Posterior vena cava (tissue), 2 donors: ENCODE results near the gene DERA. TPM values are rescaled to one million over a fixed set of nuclear protein-coding genes. Genes with fewer than 3 reads are reported as not detected.
"Not testable (repeated sequence)": the region's sequence is repeated elsewhere in the genome, so short reads cannot be mapped to it uniquely, and the experiment has no call there.

Experiments
- DNase-seq: peaks from one replicate; pipeline ENCODE4 v3.0.0-alpha.2; 2020; ENCODE audit warnings: low spot score
- intact Hi-C, 2 donors: fragments of 100-400 bp; cut with DNase I; formaldehyde crosslinking; loops; one replicate each; pipeline versions ENCODE4 v1.14.1 to v1.14.2; 2022 to 2023
- total RNA-seq, 2 donors: library from RNA; stranded (reverse); fragmentation: NEBNext Ultra II Directional; extraction: Animal tissue kit (Norgen Biotek cat#: 25700); gene quantifications; one replicate each; pipeline ENCODE4 v1.2.1, GENCODE V29; 2021
- donor health status: DM: yes; HTN: yes; CAD: no.
- donor health status: DM: yes; HTN: yes; CAD: no.

The DERA gene
- total RNA-seq, 2 donors from 2014 or later: 20.1 to 23.6 TPM

GRCh38 chr12:15897433-15897832, 13.7 kb upstream of the DERA start:
- DNase-seq: no peak
- intact Hi-C loops: no loop called here

GRCh38 chr12:15899282-15899870, 11.8 kb upstream of the DERA start:
- DNase-seq: no peak
- intact Hi-C loops: no loop called here

- intact Hi-C loops: no loop called here
- DNase-seq: no peak
These were observed 6.7 kb upstream of the DERA start for GRCh38 chr12:15904378-15904920.

GRCh38 chr12:15910468-15910863, 666 bp upstream of the DERA start:
- DNase-seq: no peak
- intact Hi-C loops: no loop called here

DNA sequence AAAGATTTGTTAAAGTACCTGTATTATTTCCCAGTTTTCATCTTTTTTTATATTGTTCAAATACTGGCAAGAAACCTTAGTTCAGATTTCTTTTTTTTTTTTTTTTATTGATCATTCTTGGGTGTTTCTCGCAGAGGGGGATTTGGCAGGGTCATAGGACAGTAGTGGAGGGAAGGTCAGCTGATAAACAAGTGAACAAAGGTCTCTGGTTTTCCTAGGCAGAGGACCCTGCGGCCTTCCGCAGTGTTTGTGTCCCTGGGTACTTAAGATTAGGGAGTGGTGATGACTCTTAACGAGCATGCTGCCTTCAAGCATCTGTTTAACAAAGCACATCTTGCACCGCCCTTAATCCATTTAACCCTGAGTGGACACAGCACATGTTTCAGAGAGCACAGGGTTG, 799 bp downstream of the DERA start:
- intact Hi-C loops: not testable (repeated sequence)

GRCh38 chr12:15914131-15914530, 3.0 kb downstream of the DERA start:
- intact Hi-C loops: not testable (repeated sequence)

More for the DNA sequence above, 799 bp downstream of the DERA start:
- DNase-seq: not testable (repeated sequence)

DNA sequence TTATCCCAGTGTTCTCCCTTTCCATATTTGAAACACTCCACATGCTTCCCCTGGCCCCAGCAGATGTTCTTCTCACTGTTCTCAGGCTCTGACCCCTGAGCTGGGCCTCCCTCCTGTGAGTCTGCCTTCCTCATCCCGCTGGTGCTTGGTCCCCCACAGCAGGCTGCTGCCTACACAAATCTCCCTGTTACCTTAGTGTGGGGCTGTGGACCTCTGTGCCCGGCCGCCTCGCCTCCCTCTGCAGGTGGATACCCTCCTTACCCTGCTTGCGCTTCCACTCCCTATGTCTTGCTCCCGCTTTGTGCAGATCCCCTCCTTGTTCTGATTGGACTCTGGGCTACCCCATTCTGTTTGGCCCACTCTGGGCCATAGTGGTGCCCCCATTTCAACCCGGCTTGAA, 6.9 kb downstream of the DERA start:
- intact Hi-C loops: no loop called here
- no peak for DNase-seq

More at GRCh38 chr12:15914131-15914530, 3.0 kb downstream of the DERA start:
- DNase-seq: not testable (repeated sequence)

- no peak for DNase-seq
- intact Hi-C loops: no loop called here
These were observed 8.3 kb downstream of the DERA start for GRCh38 chr12:15919418-15919817.

DNA sequence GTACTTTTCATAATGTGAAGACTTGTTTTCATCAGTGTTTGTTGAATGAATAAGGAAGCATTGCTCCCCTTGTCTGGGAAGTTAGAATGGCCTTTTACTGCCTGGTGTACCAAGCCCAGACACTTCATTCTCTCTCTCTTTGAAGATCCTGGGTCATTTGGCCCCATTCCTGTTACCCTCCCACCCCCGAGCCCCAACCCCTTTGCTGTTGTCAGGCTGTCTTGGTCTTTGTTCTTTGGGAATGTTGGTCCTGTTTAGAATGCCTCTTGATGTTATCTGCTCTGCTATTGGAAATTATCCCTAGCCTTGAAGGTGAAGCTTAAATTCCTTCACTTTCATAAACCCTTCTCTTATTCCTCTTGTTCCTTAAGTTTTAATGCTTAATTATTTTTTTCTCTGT, 13.8 kb downstream of the DERA start:
- intact Hi-C loops: no loop called here
- no peak for DNase-seq

GRCh38 chr12:15928346-15928745, 17.2 kb downstream of the DERA start:
- no peak for DNase-seq
- intact Hi-C loops: no loop called here

GRCh38 chr12:15928870-15929571, 17.9 kb downstream of the DERA start:
- DNase-seq: no peak
- intact Hi-C loops: no loop called here

DNA sequence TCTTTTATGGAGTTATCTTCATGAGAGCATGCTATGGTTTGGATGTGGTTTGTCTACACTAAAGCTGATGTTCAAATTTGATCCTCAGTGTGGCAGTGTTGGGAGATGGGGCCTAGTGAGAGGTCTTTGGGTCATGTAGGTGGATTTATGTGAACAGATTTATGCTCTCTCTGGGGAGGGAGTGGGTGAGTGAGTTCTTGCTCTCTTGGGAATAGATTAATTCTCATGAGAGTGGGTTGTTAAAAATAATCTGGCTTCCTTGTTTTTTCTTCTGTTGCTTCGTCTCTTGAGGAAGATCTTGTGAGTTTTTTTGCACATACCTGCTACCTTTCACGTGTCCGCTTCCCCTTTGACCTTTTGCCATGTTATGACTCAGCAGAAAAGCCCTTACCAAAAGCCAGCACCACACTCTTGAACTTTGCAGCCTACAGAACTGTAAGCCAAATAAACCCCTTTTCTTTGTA, 20.5 kb downstream of the DERA start:
- DNase-seq: no peak

GRCh38 chr12:15932327-15932726, 21.2 kb downstream of the DERA start:
- no peak for DNase-seq
- intact Hi-C loops: no loop called here

More for the DNA sequence above, 20.5 kb downstream of the DERA start:
- intact Hi-C loops: no loop called here

- no peak for DNase-seq
- intact Hi-C loops: loop anchor here in 1 of 2 donors (1.0 kb wide), 1 partner anchor 8 kb away; no protein-coding TSS in a partner anchor
These were observed 21.8 kb downstream of the DERA start for GRCh38 chr12:15932971-15933370.

GRCh38 chr12:15933751-15934150, 22.6 kb downstream of the DERA start:
- DNase-seq: no peak
- intact Hi-C loops: loop anchor here in 1 of 2 donors (1.0 kb wide), 1 partner anchor 8 kb away; no protein-coding TSS in a partner anchor

DNA sequence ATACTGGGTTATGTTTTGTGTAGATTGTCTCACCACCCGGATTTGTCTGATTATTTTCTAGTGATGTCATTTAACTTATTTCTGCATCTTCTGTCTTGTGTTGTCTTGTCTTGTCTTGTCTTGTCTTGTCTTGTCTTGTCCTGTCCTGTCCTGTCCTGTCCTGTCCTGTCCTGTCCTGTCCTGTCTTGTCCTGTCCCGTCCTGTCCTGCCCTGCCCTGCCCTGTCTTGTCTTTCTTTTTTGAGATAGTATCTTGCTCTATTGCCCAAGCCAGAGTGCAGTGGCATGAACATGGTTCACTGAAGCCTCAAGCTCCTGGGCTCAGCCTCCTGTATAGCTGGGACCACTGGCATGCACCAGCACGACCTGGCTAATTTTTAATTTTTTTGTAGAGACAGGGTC, 25.6 kb downstream of the DERA start:
- intact Hi-C loops: no loop called here
- no peak for DNase-seq

DNA sequence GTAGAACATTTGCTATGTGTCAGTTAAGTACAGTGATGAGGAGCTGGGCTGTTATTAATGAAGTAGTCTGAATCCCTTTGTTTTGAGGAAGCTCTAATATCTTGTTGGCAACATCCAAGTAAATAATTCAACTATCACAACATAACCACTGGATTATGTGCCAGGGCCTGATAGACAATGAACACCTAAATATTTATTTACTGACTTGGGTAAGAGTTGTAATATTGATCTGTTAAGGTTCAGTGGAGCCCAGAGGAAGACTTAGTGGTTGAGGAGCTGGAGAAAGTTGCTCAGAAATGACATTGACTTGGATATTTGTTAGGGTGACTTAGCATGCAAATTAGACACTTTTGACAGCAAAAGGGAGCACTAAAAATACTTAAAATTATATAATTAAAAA, 26.8 kb downstream of the DERA start:
- intact Hi-C loops: no loop called here
- DNase-seq: no peak

DNA sequence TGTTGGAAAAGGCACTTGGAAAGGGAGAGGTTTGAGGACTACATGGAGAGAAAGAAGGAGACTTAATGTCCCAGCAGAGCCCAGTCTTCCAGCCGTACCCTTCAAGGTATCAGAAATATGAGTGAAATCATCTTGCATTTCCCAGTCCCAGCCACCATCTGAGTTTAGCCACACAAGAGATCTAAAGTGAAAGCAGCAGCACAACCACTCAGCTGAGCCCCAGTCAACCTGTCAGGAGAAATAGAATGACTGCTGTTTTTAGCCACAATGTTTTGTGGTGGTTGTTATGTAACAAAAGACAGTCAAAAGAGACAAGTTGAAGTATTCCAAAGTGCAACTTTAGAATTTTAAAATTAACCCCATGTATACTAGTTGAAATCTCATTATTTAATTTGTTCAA, 28.0 kb downstream of the DERA start:
- intact Hi-C loops: no loop called here
- DNase-seq: no peak

DNA sequence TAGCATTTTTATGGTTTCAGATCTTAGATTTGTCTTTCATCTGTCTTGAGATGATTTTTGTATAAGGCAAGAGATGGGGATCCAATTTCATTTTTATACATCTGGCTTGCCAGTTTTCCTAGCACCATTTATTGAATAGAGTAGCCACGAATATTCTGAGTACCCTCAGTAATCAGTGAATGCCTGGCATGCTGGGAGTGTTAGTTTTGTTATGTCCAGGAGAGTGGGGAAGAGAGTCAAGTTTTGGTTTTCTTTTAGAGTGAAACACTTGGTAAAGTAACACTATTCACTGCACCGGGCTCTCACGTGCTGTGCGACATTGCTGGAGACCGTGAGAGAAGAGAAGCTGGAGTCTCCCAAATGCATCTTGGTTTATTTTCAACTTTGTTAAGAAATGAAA, 31.3 kb downstream of the DERA start:
- no peak for DNase-seq
- intact Hi-C loops: no loop called here

DNA sequence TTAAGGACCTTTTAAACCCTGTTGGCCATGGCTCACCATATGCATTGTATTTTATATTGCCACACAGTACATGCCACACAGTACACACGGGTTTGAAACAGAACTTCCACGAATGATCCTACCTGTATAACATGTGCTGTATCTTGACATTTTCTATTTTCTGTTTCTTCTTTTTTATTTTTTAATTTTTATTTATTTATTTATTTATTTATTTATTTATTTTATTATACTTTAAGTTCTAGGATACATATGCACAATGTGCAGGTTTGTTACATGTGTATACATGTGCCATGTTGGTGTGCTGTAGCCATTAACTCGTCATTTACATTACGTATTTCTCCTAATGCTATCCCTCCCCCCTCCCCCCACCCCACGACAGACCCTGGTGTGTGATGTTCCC, 32.4 kb downstream of the DERA start:
- DNase-seq, intact Hi-C loops: not testable (repeated sequence)

- DNase-seq, intact Hi-C loops: not testable (repeated sequence)
These were observed 37.3 kb downstream of the DERA start for GRCh38 chr12:15948461-15948860.
